CD4-positive, alpha-beta T cell treated with Interferon gamma for 1 hour (primary cell): ENCODE data around the gene ACAP3.

Experiments
- DNase-seq: peaks from one replicate; pipeline ENCODE4 v3.0.0-alpha.2; 2020

Gene ACAP3

DNA sequence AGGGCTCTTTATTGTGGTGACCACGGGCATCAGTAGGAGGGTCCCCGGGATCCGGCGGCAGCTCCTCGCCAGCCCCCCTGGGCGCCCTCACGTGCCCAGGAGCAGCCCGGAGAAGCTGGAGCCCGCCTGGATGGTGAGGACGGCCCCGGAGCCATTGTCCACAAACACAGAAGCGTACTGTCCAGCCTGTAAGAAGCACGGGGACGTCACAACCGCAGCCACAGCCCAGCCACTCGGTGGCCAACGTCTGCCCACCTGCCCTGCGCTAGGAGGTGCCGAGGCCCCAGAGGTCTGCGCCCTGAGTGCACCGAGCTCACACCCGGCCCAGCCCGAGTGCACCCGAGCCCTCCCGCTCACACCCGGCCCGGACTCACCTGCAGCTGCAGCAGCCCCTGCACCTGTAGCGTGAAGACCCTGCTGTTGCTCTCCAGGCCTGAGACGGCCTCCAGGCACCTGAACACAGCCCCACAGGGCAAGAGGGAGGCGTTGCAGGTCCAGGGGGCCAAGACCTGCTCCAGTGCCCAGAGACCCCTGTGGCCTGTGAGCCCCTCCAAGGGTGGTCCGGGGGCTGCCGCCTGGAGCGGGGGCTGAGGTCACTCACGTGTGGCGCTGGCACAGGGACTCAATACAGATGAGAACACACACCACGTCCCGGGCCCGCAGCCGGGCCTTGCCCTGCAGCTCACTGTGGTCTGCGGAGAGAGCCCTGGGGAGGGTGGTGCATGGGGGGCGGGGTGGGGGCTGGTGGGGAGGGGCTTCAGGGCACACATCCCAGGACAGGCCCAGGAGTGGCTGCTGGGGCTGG is 65.1 kb downstream of the ACAP3 start:
- no peak for DNase-seq
